H1 (cell line): ENCODE results near the gene TUBA8. TPM values are rescaled to one million over a fixed set of nuclear protein-coding genes. Genes with fewer than 3 reads are reported as not detected.

ENCODE experiments used
- CHD7 ChIP-seq: fragments of 300-600 bp; sonication (generic); IDR thresholded peaks from 2 replicates; pipeline ENCODE4 v1.7.1; 2012; ENCODE audit warnings: low read length, moderate library complexity, mild to moderate bottlenecking, inconsistent platforms; ENCODE audit not compliant: insufficient replicate concordance
- POLR2A ChIP-seq, 2 experiments: IDR thresholded peaks; 1 replicate in 1 of 2; 2 replicates in 1 of 2; pipeline ENCODE4 v1.6.1; 2011; ENCODE audit warnings: low read depth in 2 of 2, low read length in 2 of 2, mild to moderate bottlenecking in 2 of 2; ENCODE audit errors: control extremely low read depth in 1 of 2
- RFX5 ChIP-seq: IDR thresholded peaks from 2 replicates; pipeline ENCODE4 v1.6.1; 2011; ENCODE audit warnings: low read depth, low read length, improper control_type of control experiment, borderline replicate concordance
- polyA plus RNA-seq, 7 experiments: library from polyadenylated mRNA; depleted of rRNA in 3 of 7; stranded (reverse) in 5 of 7; unstranded in 2 of 7; fragments of >200 nt in 5 of 7; fragments of 200-250 nt in 2 of 7; gene quantifications; 1 replicate in 5 of 7; 2 replicates in 1 of 7; 4 replicates in 1 of 7; pipeline versions ENCODE4 v1.2.1 to v1.2.3, GENCODE V29; 2011 to 2013; ENCODE audit warnings: missing spikeins in 2 of 7, mixed read lengths in 2 of 7
- total RNA-seq: library from RNA; stranded (reverse); fragmentation: NEBNext Ultra II Directional; extraction: Animal tissue kit (Norgen Biotek cat#: 25700); gene quantifications from 2 replicates; pipeline ENCODE4 v1.2.1, GENCODE V29; 2021

TUBA8 gene
- total and polyA plus RNA-seq, 2 of the 8 experiments (the other 6 are each of a cell fraction or from before 2014, with no cell fraction given): 1.0 to 4.0 TPM

DNA sequence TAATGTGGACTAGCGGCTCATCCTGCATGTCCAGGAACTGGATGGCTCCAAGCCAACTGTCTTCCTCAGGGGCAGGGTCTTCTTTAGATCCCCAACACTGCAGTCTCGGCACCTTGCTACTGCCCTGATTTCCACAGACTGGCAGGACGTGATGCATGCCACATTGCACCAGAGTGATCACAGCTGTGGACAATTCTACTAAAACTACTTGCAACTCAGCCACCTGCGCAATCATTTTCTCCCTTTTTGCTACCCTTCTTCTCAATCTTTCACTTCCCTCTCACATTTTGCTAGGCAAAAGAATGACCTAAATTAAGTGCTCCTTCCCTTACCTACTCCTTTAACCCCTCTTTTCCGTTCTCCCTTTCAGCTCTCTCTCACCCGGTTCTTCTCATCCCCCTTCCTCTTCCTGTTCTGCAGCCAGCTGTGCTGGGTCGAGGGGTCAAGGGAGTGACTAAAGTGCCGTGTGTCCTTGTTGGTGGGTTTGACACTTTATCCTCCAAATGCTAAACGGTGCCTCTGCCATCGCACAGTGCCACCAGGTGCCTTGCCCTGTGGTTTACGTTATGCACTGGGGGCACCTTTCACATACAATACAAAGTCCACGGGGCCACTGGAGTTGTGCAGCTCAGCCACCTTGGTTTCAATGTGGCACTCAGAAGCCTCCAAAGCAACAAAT lies 44.3 kb upstream of the TUBA8 start (continued):
- TF ChIP-seq CHD7 (no peak), RFX5 (no peak), POLR2A (IDR thresholded peaks at IDR 0.05; ENCODE audit: control extremely low read depth in 1 of 2, low read depth in 2 of 2, low read length in 2 of 2) (no peak)
